Activated CD8-positive, alpha-beta memory T cell treated with anti-CD3 and anti-CD28 coated beads for 48 hours (primary cell): ENCODE data around the gene AVEN.
A peak's percentile ranks its signal among the peaks of the same experiment; 100 is the strongest.
"Not testable (repeated sequence)": the region's sequence is repeated elsewhere in the genome, so short reads cannot be mapped to it uniquely, and the experiment has no call there.

Source experiments
- DNase-seq, 3 experiments: peaks; one replicate each; pipeline ENCODE4 v3.0.0-alpha.2; 2020; ENCODE audit warnings: low read depth in 2 of 3, low spot score in 2 of 3

AVEN gene

GRCh38 chr15:34043391-34043790 is 4.4 kb upstream of the AVEN start:
- no peak for DNase-seq

- no peak for DNase-seq
These were observed 748 bp upstream of the AVEN start for GRCh38 chr15:34039790-34040113.

GRCh38 chr15:34038023-34038870 is 757 bp downstream of the AVEN start:
- DNase-seq: peak; percentile 34 to 71 (median 49)

- DNase-seq: no peak
These were observed 6.8 kb downstream of the AVEN start for GRCh38 chr15:34031987-34032760.

- DNase-seq: no peak
These were observed 11.4 kb downstream of the AVEN start for GRCh38 chr15:34027606-34028005.

GRCh38 chr15:34025252-34025651 is 13.8 kb downstream of the AVEN start:
- no peak for DNase-seq

GRCh38 chr15:34023907-34024306 is 15.1 kb downstream of the AVEN start:
- DNase-seq: no peak

GRCh38 chr15:34019369-34019990 is 19.5 kb downstream of the AVEN start:
- no peak for DNase-seq

- DNase-seq: not testable (repeated sequence)
These were observed 20.3 kb downstream of the AVEN start for GRCh38 chr15:34018738-34019137.

GRCh38 chr15:34018021-34018645 is 20.9 kb downstream of the AVEN start:
- DNase-seq: peak in 1 of 3 experiments; percentile 23

GRCh38 chr15:34014556-34014955 is 24.4 kb downstream of the AVEN start:
- no peak for DNase-seq

- no peak for DNase-seq
These were observed 25.3 kb downstream of the AVEN start for GRCh38 chr15:34013746-34014145.

- DNase-seq: no peak
These were observed 26.5 kb downstream of the AVEN start for GRCh38 chr15:34012461-34013028.

- DNase-seq: no peak
These were observed 27.5 kb downstream of the AVEN start for GRCh38 chr15:34011481-34011880.

GRCh38 chr15:34010921-34011320 is 28.1 kb downstream of the AVEN start:
- no peak for DNase-seq

- no peak for DNase-seq
These were observed 29.3 kb downstream of the AVEN start for GRCh38 chr15:34009656-34010055.

GRCh38 chr15:34006381-34006780 is 32.6 kb downstream of the AVEN start:
- no peak for DNase-seq

GRCh38 chr15:34001536-34001935 is 37.5 kb downstream of the AVEN start:
- no peak for DNase-seq

GRCh38 chr15:33995666-33996065 is 43.3 kb downstream of the AVEN start:
- not testable (repeated sequence) for DNase-seq

GRCh38 chr15:33994005-33994615 is 44.9 kb downstream of the AVEN start:
- no peak for DNase-seq

- DNase-seq: no peak
These were observed 50.6 kb downstream of the AVEN start for GRCh38 chr15:33988384-33988783.
